B cell (primary cell): ENCODE results near the gene SPATA12. TPM values are rescaled to one million over a fixed set of nuclear protein-coding genes. Genes with fewer than 3 reads are reported as not detected.
A peak's percentile ranks its signal among the peaks of the same experiment; 100 is the strongest.

ENCODE experiments used
- ATAC-seq: fragments of 200-7000 bp; cut with Tn5 transposase; one replicate; pipeline ENCODE4 v1.10.0; 2021; ENCODE audit warnings: low read depth, mild to moderate bottlenecking, moderate number of reproducible peaks, moderate library complexity
- CTCF ChIA-PET: fragments of 350-600 bp; sonication (Branson Sonifier 250); formaldehyde crosslinking; loops from one replicate; lab custom pipeline; 2021; ENCODE audit warnings: antibody characterized with exemption, inconsistent platforms; lab: Charles Lee
- POLR2A ChIA-PET: fragments of 350-600 bp; sonication (Branson Sonifier 250); formaldehyde crosslinking; loops from one replicate; lab custom pipeline; 2021; ENCODE audit warnings: antibody characterized with exemption; lab: Charles Lee
- DNase-seq: peaks from one replicate; pipeline ENCODE4 v3.0.0; 2013
- H2AFZ ChIP-seq: 2 replicates; pipeline ENCODE4 v1.6.1; 2012; ENCODE audit warnings: mild to moderate bottlenecking, low read depth, low read length; ENCODE audit not compliant: insufficient read depth, poor library complexity, severe bottlenecking
- H3K27ac ChIP-seq, 2 donors: 1 replicate in 1 of 2; 2 replicates in 1 of 2; pipeline ENCODE4 v1.5.1; 2012 to 2013; ENCODE audit warnings: low read length in 2 of 2, mild to moderate bottlenecking in 2 of 2, moderate library complexity in 1 of 2
- H3K27me3 ChIP-seq, 4 experiments: fragments of 200-600 bp in 1 of 4; sonication (generic) in 1 of 4; replicated peaks in 1 of 4; 1 replicate in 2 of 4; 2 replicates in 2 of 4; pipeline versions ENCODE4 v1.6.1 to v1.7.0; 2013 to 2016; ENCODE audit warnings: low read length in 3 of 4, mild to moderate bottlenecking in 2 of 4, mixed read lengths in 1 of 4, moderate library complexity in 1 of 4; ENCODE audit not compliant: insufficient read depth in 4 of 4, control insufficient read depth in 3 of 4; ENCODE audit errors: control extremely low read depth in 1 of 4
- H3K36me3 ChIP-seq, 2 experiments: replicated peaks in 1 of 2; 1 replicate in 1 of 2; 2 replicates in 1 of 2; pipeline versions ENCODE4 v1.6.1 to v1.7.1; 2013; ENCODE audit warnings: low read length in 1 of 2; ENCODE audit not compliant: insufficient read depth in 2 of 2, control insufficient read depth in 1 of 2; ENCODE audit errors: control extremely low read depth in 1 of 2, extremely low read depth in 1 of 2
- H3K4me1 ChIP-seq, 2 donors: fragments of 200-600 bp in 1 of 2; sonication (generic) in 1 of 2; 1 replicate in 1 of 2; 2 replicates in 1 of 2; pipeline versions ENCODE4 v1.5.1 to v1.6.1; 2013 to 2017; ENCODE audit warnings: low read length in 2 of 2; ENCODE audit not compliant: control insufficient read depth in 2 of 2, insufficient read depth in 2 of 2
- H3K4me2 ChIP-seq: replicated peaks from 2 replicates; pipeline ENCODE3; 2012; ENCODE audit warnings: mild to moderate bottlenecking, low read depth, low read length; ENCODE audit not compliant: poor library complexity, severe bottlenecking
- H3K4me3 ChIP-seq, 5 experiments: fragments of 200-600 bp in 1 of 5; sonication (generic) in 1 of 5; 1 replicate in 3 of 5; 2 replicates in 2 of 5; pipeline versions ENCODE4 v1.5.1 to v1.7.0; 2011 to 2016; ENCODE audit warnings: low read length in 4 of 5, mild to moderate bottlenecking in 4 of 5, low read depth in 2 of 5, control low read depth in 1 of 5, moderate library complexity in 1 of 5; ENCODE audit not compliant: insufficient read depth in 1 of 5; ENCODE audit errors: control extremely low read depth in 1 of 5, extremely low read depth in 1 of 5
- H3K79me2 ChIP-seq: fragments of 200-600 bp; sonication (generic); one replicate; pipeline ENCODE4 v1.6.0; 2016; ENCODE audit warnings: low read length; ENCODE audit not compliant: control insufficient read depth, insufficient read depth
- H3K9ac ChIP-seq: fragments of 200-600 bp; sonication (generic); 2 replicates; pipeline ENCODE4 v1.6.1; 2017; ENCODE audit warnings: mild to moderate bottlenecking, low read length, moderate library complexity
- H3K9me3 ChIP-seq, 3 donors: one replicate each; pipeline versions ENCODE4 v1.6.1 to v1.7.1; 2013; ENCODE audit warnings: low read length in 2 of 3; ENCODE audit not compliant: control insufficient read depth in 2 of 3, insufficient read depth in 1 of 3; ENCODE audit errors: control extremely low read depth in 1 of 3
- H4K20me1 ChIP-seq: 2 replicates; pipeline ENCODE4 v1.6.0; 2012; ENCODE audit warnings: mild to moderate bottlenecking, low read length; ENCODE audit not compliant: insufficient read depth, control insufficient read depth, poor library complexity, severe bottlenecking
- H3K27ac Mint-ChIP-seq: one replicate; pipeline ENCODE4 v1.8.0; 2021; ENCODE audit warnings: mixed read lengths
- H3K27me3 Mint-ChIP-seq: one replicate; pipeline ENCODE4 v1.8.0; 2021; ENCODE audit warnings: mixed read lengths
- H3K4me1 Mint-ChIP-seq: one replicate; pipeline ENCODE4 v1.8.0; 2021; ENCODE audit warnings: mixed read lengths
- H3K4me3 Mint-ChIP-seq: one replicate; pipeline ENCODE4 v1.8.0; 2021; ENCODE audit warnings: mixed read lengths
- H3K9me3 Mint-ChIP-seq: one replicate; pipeline ENCODE4 v1.8.0; 2022; ENCODE audit warnings: mixed read lengths; ENCODE audit not compliant: insufficient read depth
- EZH2 ChIP-seq: IDR thresholded peaks from 2 replicates; pipeline ENCODE4 v1.6.1; 2012; ENCODE audit warnings: borderline replicate concordance, low read depth, mild to moderate bottlenecking, moderate library complexity, low read length; ENCODE audit not compliant: insufficient read depth, poor library complexity, severe bottlenecking
- WGBS: methylation state at CpG from one replicate; pipeline ENCODE4 v1.1.5; 2013; ENCODE audit warnings: missing lambda C conversion rate; ENCODE audit not compliant: insufficient coverage; 5-methylcytosine and 5-hydroxymethylcytosine counted together
- intact Hi-C: fragments of 100-400 bp; cut with micrococcal nuclease; formaldehyde crosslinking; loops from one replicate; pipeline ENCODE4 v1.10.0; 2022
- polyA plus RNA-seq: library from polyadenylated mRNA; depleted of rRNA; stranded (reverse); fragments of >200 nt; gene quantifications from 2 replicates; pipeline ENCODE4 v1.2.3, GENCODE V29; 2012
- total RNA-seq, 2 donors: library from RNA; stranded (reverse); fragments of 120-200 nt in 1 of 2; gene quantifications; 1 replicate in 1 of 2; 2 replicates in 1 of 2; pipeline versions ENCODE4 v1.2.3 to v1.2.4, GENCODE V29; 2013 to 2022
- TF ChIP-seq, protein P1 (sequence below): fragments of 200-600 bp; IDR thresholded peaks from one replicate; pipeline ENCODE4 v1.8.0; 2022; ENCODE audit warnings: antibody characterized with exemption, mild to moderate bottlenecking

The SPATA12 gene
- total and polyA plus RNA-seq, 2 donors (not counting 1 experiment from before 2014, with no cell fraction given): not detected

DNA sequence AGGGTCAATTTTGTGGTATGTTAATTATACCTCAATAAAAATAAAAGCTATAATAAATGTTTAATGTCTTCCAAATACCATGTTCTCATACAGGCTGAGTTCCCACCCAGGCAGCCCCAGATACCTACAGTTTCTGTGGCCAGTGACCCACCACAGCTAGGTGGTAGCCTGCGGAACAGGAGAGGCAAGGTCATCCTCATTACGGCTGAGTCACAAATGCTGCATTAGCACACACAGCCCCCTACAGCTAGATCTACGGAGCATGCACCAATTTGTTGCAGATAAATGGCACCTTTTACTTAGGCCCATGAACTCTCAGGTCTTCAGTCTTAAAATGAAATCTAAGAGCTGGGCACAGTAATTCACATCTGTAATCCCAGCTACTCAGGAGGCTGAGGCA is 5.1 kb downstream of the SPATA12 start:
- POLR2A ChIA-PET: no interaction called here
- Histone ChIP-seq H3K79me2 (no peaks in the 10 kb centered on the region), H3K9ac (no peak overlapping the region), H3K27ac (no peak overlapping the region), H3K27me3 (peaks cover 0 to 63% (median 32%) of the 10 kb centered on the region in 4 experiments), H2AFZ (no peak overlapping the region), H3K36me3 (no peaks in the 10 kb centered on the region), H4K20me1 (no peaks in the 10 kb centered on the region), H3K4me3 (no peak overlapping the region), H3K4me2 (no peak overlapping the region), H3K4me1 (peaks cover 23 to 25% of the 10 kb centered on the region in 2 donors), H3K9me3 (peaks cover 0 to 19% (median 5%) of the 10 kb centered on the region in 3 donors)
- H3K9me3 Mint-ChIP-seq: peaks cover 1% of the 10 kb centered on the region
- H3K4me3 Mint-ChIP-seq: no peak overlapping the region
- intact Hi-C loops: loop anchor here (5.0 to 10.0 kb wide), 3 partner anchors 268 to 917 kb away; partner anchors contain the start of gene TASOR
- TF ChIP-seq, protein P1, sequence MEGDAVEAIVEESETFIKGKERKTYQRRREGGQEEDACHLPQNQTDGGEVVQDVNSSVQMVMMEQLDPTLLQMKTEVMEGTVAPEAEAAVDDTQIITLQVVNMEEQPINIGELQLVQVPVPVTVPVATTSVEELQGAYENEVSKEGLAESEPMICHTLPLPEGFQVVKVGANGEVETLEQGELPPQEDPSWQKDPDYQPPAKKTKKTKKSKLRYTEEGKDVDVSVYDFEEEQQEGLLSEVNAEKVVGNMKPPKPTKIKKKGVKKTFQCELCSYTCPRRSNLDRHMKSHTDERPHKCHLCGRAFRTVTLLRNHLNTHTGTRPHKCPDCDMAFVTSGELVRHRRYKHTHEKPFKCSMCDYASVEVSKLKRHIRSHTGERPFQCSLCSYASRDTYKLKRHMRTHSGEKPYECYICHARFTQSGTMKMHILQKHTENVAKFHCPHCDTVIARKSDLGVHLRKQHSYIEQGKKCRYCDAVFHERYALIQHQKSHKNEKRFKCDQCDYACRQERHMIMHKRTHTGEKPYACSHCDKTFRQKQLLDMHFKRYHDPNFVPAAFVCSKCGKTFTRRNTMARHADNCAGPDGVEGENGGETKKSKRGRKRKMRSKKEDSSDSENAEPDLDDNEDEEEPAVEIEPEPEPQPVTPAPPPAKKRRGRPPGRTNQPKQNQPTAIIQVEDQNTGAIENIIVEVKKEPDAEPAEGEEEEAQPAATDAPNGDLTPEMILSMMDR: no peak
- TF ChIP-seq EZH2: no peak
- H3K27ac Mint-ChIP-seq: peak overlapping the region; percentile 79
- CTCF ChIA-PET: no interaction called here
- peaks cover 22% of the 10 kb centered on the region for H3K4me1 Mint-ChIP-seq
- no peak for ATAC-seq
- no peak for DNase-seq
- peaks cover 48% of the 10 kb centered on the region for H3K27me3 Mint-ChIP-seq
- WGBS: 100% methylated on average over 3 of the region's 3 CpGs

DNA sequence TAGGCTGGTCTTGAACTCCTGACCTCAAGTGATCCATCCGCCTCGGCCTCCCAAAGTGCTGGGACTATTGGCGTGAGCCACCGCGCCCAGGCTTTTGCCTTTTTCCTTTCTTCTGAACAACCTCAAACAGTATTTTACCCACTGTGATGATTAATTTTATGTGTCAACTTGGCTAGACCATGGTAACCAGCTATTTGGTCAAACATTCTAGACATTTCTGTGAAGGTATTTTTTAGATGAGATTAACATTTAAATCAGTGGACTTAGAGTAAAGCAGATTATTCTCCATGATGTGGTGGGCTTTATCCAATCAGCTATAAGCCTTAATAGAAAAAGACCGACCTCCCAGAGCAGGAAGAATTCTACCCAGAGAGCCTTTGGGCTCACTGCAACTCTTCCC is 6.0 kb downstream of the SPATA12 start:
- ATAC-seq: no peak
- no peak overlapping the region for H3K4me3 Mint-ChIP-seq
- peaks cover 21% of the 10 kb centered on the region for H3K4me1 Mint-ChIP-seq
- Histone ChIP-seq H3K9ac (no peak overlapping the region), H4K20me1 (no peaks in the 10 kb centered on the region), H3K4me1 (peaks cover 23 to 25% of the 10 kb centered on the region in 2 donors), H3K27me3 (peaks cover 0 to 63% (median 34%) of the 10 kb centered on the region in 4 experiments), H3K27ac (no peak overlapping the region), H3K79me2 (no peaks in the 10 kb centered on the region), H3K9me3 (peaks cover 0 to 27% (median 11%) of the 10 kb centered on the region in 3 donors), H2AFZ (no peak overlapping the region), H3K4me3 (no peak overlapping the region), H3K36me3 (no peaks in the 10 kb centered on the region), H3K4me2 (no peak overlapping the region)
- POLR2A ChIA-PET: no interaction called here
- peaks cover 44% of the 10 kb centered on the region for H3K27me3 Mint-ChIP-seq
- DNase-seq: no peak
- intact Hi-C loops: loop anchor here (5.0 to 10.0 kb wide), 3 partner anchors 269 to 916 kb away; partner anchors contain the start of gene TASOR
- CTCF ChIA-PET: no interaction called here
- WGBS: 100% methylated on average over 1 of the region's 6 CpGs
- no peak overlapping the region for H3K27ac Mint-ChIP-seq
- H3K9me3 Mint-ChIP-seq: peaks cover 1% of the 10 kb centered on the region
- TF ChIP-seq, protein P1: no peak
- TF ChIP-seq EZH2: no peak
